ENCODE measurements around the gene HYAL3. TPM values are rescaled to one million over a fixed set of nuclear protein-coding genes. Genes with fewer than 3 reads are reported as not detected.

Gene HYAL3
- total RNA-seq, 1 donor from 2014 or later: 2.5 TPM

DNA sequence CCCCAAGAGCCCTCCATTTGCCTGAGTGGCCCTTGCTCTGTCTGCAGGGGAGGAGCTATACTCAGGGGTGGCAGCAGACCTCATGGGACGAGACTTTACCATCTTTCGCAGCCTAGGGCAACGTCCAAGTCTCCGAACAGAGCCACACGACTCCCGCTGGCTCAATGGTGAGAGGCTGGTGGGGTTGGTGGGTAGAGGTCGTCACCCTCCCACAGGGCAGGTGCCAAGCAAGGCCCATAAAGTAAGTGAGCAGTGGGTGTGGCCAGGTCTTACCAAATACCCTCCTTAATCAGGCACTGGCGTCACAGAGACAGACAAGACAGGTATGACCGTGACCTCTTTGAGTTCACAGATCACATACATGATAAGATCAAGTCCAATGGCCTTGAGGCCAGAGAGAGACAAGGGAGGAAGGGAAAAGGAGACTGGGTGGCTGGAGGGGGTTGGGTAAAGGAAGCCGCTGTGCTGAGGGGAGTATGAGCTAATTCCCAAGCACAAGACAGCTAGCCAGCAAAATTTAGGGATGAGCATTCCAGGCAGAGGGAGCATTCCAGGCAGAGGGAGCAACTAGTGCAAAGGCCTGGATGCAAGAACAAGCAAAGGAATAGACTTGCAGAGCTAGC, 27.8 kb downstream of the HYAL3 start:
- Mint-ChIP-seq H3K9me3 (no peaks in the 10 kb centered on the region), H3K27me3 (peaks cover 35% of the 10 kb centered on the region), H3K36me3 (ENCODE audit: low read depth) (no peaks in the 10 kb centered on the region), H3K27ac (no peak overlapping the region), H3K4me1 (peaks cover 25% of the 10 kb centered on the region), H3K4me3 (no peak overlapping the region)
- DNase-seq: no peak
- no peak for ATAC-seq (ENCODE audit: low read depth)
- TF ChIP-seq, protein P1, sequence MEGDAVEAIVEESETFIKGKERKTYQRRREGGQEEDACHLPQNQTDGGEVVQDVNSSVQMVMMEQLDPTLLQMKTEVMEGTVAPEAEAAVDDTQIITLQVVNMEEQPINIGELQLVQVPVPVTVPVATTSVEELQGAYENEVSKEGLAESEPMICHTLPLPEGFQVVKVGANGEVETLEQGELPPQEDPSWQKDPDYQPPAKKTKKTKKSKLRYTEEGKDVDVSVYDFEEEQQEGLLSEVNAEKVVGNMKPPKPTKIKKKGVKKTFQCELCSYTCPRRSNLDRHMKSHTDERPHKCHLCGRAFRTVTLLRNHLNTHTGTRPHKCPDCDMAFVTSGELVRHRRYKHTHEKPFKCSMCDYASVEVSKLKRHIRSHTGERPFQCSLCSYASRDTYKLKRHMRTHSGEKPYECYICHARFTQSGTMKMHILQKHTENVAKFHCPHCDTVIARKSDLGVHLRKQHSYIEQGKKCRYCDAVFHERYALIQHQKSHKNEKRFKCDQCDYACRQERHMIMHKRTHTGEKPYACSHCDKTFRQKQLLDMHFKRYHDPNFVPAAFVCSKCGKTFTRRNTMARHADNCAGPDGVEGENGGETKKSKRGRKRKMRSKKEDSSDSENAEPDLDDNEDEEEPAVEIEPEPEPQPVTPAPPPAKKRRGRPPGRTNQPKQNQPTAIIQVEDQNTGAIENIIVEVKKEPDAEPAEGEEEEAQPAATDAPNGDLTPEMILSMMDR (IDR thresholded peaks at IDR 0.05): no peak
- intact Hi-C loops (cut with micrococcal nuclease): no loop called here
- ChIA-PET POLR2A (interaction anchor here (1.5 kb wide), 1 partner anchor 77 kb away, joined by 4 read pairs; no protein-coding TSS in a partner anchor), CTCF (interaction anchor here (0.9 to 2.9 kb wide), 3 partner anchors 45 to 87 kb away, joined by 3 to 16 read pairs (median 6); no protein-coding TSS in a partner anchor)

DNA sequence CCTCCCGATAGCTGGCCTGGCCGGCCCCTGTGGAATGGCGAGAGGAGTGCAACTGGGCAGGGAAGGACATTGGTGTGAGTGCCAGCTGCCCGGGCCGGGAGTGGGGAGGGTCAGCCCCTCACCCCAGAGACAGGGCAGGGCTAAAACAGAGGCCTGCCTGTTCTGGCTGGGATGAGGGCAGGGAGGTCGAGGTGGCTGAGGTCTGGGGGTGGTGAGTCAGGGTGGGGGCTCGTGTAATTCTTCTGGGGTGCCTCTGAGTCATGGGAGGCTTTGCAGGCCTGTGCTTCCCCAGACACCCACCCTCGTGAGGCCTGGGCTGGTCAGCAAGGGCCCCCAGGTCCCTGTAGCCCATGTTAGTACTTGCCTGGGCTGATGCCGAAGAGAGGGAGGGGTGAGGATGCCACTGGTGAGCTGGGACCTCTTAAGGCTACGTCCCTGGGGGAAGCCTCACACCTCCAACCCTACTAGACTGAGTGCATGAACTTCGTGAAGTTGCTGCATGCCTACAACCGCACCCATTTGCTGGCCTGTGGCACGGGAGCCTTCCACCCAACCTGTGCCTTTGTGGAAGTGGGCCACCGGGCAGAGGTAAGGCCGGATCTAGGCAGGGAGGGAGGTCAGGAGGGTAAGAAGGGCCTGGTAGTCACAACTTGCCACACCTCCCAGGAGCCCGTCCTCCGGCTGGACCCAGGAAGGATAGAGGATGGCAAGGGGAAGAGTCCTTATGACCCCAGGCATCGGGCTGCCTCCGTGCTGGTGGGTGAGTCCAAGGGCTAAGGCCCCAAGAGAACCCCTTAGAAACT, 28.6 kb downstream of the HYAL3 start:
- intact Hi-C loops (cut with micrococcal nuclease): no loop called here
- ChIA-PET POLR2A (no interaction called here), CTCF (interaction anchor here (2.2 to 2.9 kb wide), 2 partner anchors 44 to 76 kb away, joined by 6 to 16 read pairs; no protein-coding TSS in a partner anchor)
- H3K9me3 Mint-ChIP-seq: no peaks in the 10 kb centered on the region
- H3K4me3 Mint-ChIP-seq: no peak overlapping the region
- no peaks in the 10 kb centered on the region for H3K36me3 Mint-ChIP-seq (ENCODE audit: low read depth)
- H3K4me1 Mint-ChIP-seq: peaks cover 21% of the 10 kb centered on the region
- no peak for ATAC-seq (ENCODE audit: low read depth)
- H3K27ac Mint-ChIP-seq: no peak overlapping the region
- TF ChIP-seq, protein P1 (IDR thresholded peaks at IDR 0.05): no peak
- H3K27me3 Mint-ChIP-seq: peaks cover 33% of the 10 kb centered on the region
- DNase-seq: no peak

DNA sequence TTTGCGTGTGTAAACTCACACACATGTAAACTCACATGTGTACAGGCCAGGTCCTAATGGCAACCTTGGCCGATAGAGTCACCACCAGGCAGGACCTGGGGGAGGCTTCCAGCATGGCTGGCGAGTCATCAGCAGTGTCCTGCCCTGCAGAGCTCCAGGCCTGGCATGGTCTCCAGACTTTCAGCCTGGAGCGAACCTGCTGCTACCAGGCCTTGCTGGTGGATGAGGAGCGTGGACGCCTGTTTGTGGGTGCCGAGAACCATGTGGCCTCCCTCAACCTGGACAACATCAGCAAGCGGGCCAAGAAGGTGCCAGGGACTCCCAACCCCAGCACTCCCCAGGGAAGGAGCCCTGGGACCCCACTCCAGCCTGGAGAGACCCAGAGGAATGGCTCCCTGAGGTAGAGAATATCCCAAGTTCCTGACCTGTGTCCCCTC, 29.2 kb downstream of the HYAL3 start:
- H3K4me3 Mint-ChIP-seq: no peak overlapping the region
- intact Hi-C loops (cut with micrococcal nuclease): no loop called here
- no peak overlapping the region for H3K27ac Mint-ChIP-seq
- H3K4me1 Mint-ChIP-seq: peaks cover 15% of the 10 kb centered on the region
- ChIA-PET POLR2A (no interaction called here), CTCF (no interaction called here)
- DNase-seq: no peak
- TF ChIP-seq, protein P1 (IDR thresholded peaks at IDR 0.05): no peak
- peaks cover 29% of the 10 kb centered on the region for H3K27me3 Mint-ChIP-seq
- no peaks in the 10 kb centered on the region for H3K36me3 Mint-ChIP-seq (ENCODE audit: low read depth)
- no peaks in the 10 kb centered on the region for H3K9me3 Mint-ChIP-seq
- no peak for ATAC-seq (ENCODE audit: low read depth)

DNA sequence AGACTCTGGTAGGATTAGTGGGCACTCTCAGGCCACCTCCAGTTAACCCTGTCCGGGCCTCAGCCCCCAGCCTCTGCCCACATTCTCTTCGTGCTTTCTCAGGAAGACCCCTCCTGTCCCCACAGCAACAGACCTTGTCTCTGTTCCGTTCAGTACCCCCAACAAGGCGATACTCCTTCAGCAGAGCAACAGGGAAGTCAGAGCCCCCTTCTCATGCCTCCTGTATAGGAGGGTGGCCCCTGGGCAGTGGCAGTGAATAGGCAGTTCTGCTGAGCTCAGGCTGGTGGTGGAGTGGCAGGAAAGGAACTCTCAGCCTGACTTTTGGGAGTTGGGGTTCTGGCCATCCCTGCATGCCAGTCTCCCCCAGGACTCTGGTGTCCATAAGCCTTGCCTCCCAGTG, 29.7 kb downstream of the HYAL3 start:
- no peak overlapping the region for H3K27ac Mint-ChIP-seq
- CTCF ChIA-PET: no interaction called here
- intact Hi-C loops (cut with micrococcal nuclease): no loop called here
- H3K36me3 Mint-ChIP-seq (ENCODE audit: low read depth): no peaks in the 10 kb centered on the region
- H3K4me1 Mint-ChIP-seq: peaks cover 13% of the 10 kb centered on the region
- POLR2A ChIA-PET: no interaction called here
- H3K4me3 Mint-ChIP-seq: no peak overlapping the region
- no peaks in the 10 kb centered on the region for H3K9me3 Mint-ChIP-seq
- H3K27me3 Mint-ChIP-seq: peaks cover 27% of the 10 kb centered on the region
- TF ChIP-seq, protein P1 (IDR thresholded peaks at IDR 0.05): no peak
- no peak for ATAC-seq (ENCODE audit: low read depth)
- no peak for DNase-seq

DNA sequence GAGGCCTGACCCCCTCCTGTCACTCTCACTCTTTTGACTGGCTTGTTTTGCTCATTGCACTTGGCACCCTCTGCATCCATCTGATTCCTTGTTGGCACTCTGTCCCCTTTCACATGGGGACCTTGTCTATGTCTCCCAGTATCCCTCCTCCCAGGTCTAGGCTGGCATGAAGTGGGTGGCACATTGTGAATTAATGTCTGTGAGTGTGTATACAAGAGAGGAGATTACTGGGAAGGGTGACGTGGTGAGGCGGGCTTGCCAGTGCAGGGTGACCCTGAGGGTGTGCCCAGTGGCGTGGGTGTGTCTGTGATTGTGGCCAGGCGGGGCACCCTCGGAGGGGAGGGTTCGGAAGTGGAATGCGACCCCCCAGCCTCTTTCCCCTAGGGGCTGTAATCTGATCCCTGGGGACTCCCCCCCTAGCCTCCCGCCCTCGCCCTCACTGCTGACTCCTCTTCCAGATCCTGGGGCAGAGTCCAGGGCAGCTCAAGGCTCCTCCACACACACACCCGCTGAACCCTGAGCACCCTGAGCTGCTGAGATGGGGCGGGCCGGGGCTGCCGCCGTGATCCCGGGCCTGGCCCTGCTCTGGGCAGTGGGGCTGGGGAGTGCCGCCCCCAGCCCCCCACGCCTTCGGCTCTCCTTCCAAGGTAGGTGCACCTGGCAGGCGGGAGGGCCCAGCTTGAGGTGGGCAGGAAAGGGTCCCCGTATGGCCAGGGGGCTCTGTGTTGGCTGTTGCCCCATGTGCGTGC, 30.3 kb downstream of the HYAL3 start, which contains the start of gene SEMA3B:
TSS of gene SEMA3B (plus strand) at position 445 of the 749 bp plus-strand sequence. CDS start at position 539, 94 bp downstream.
- intact Hi-C loops (cut with micrococcal nuclease): no loop called here
- Mint-ChIP-seq H3K4me3 (no peak within 1 kb of the TSS), H3K9me3 (no peaks in the 10 kb centered on the region), H3K27ac (no peak within 1 kb of the TSS), H3K4me1 (peaks cover 8% of the 10 kb centered on the region), H3K36me3 (ENCODE audit: low read depth) (no peaks in the 10 kb centered on the region), H3K27me3 (peaks cover 22% of the 10 kb centered on the region)
- TF ChIP-seq, protein P1 (IDR thresholded peaks at IDR 0.05): no peak
- DNase-seq (no peak), ATAC-seq (ENCODE audit: low read depth) (no peak)
- CTCF ChIA-PET: no interaction called here
- POLR2A ChIA-PET: no interaction called here

All from activated B cell treated with CpG ODN at 0.5 μM for 24 hours (primary cell).